Trophoblast cell (in vitro differentiated cells and primary cell): Measurements from ENCODE around the gene TBL1XR1.

ENCODE experiments used
- DNase-seq, 2 donors: peaks; one replicate each; pipeline ENCODE4 v3.0.0-alpha.2; 2016
- H2AFZ ChIP-seq: 2 replicates; pipeline ENCODE4 v1.6.1; 2013; ENCODE audit warnings: low read length, moderate library complexity, mild to moderate bottlenecking; ENCODE audit not compliant: insufficient read depth, poor library complexity
- H2AK5ac ChIP-seq: 2 replicates; pipeline ENCODE4 v1.6.1; 2013; ENCODE audit warnings: mild to moderate bottlenecking, low read length
- H2BK120ac ChIP-seq: 2 replicates; pipeline ENCODE4 v1.6.1; 2013; ENCODE audit warnings: low read length, mild to moderate bottlenecking, moderate library complexity; ENCODE audit not compliant: insufficient read depth, poor library complexity
- H2BK12ac ChIP-seq: 2 replicates; pipeline ENCODE4 v1.6.1; 2013; ENCODE audit warnings: mild to moderate bottlenecking, low read length, moderate library complexity
- H2BK5ac ChIP-seq: 2 replicates; pipeline ENCODE4 v1.6.1; 2013; ENCODE audit warnings: low read length, low read depth, moderate library complexity, mild to moderate bottlenecking; ENCODE audit not compliant: poor library complexity
- H3K14ac ChIP-seq: 2 replicates; pipeline ENCODE4 v1.6.1; 2013; ENCODE audit warnings: mild to moderate bottlenecking, low read length
- H3K18ac ChIP-seq: 2 replicates; pipeline ENCODE4 v1.6.1; 2013; ENCODE audit warnings: mild to moderate bottlenecking, low read length
- H3K23ac ChIP-seq: 2 replicates; pipeline ENCODE4 v1.6.1; 2013; ENCODE audit warnings: low read length
- H3K27ac ChIP-seq: 2 replicates; pipeline ENCODE4 v1.5.1; 2013; ENCODE audit warnings: low read depth, mild to moderate bottlenecking, inconsistent platforms, low read length, moderate library complexity
- H3K27me3 ChIP-seq: 2 replicates; pipeline ENCODE4 v1.6.1; 2013; ENCODE audit warnings: inconsistent platforms, mild to moderate bottlenecking, low read length, moderate library complexity; ENCODE audit not compliant: insufficient read depth
- H3K36me3 ChIP-seq, 2 experiments: 1 replicate in 1 of 2; 2 replicates in 1 of 2; pipeline ENCODE4 v1.6.1; 2013; ENCODE audit warnings: low read length in 2 of 2, mild to moderate bottlenecking in 2 of 2, moderate library complexity in 1 of 2; ENCODE audit not compliant: insufficient read depth in 2 of 2, control insufficient read depth in 1 of 2
- H3K4ac ChIP-seq: 2 replicates; pipeline ENCODE4 v1.6.1; 2013; ENCODE audit warnings: low read depth, mild to moderate bottlenecking, low read length, moderate library complexity
- H3K4me1 ChIP-seq, 2 experiments: 1 replicate in 1 of 2; 2 replicates in 1 of 2; pipeline ENCODE4 v1.6.1; 2013; ENCODE audit warnings: low read length in 2 of 2, mild to moderate bottlenecking in 2 of 2, moderate library complexity in 1 of 2; ENCODE audit not compliant: insufficient read depth in 2 of 2, control insufficient read depth in 1 of 2
- H3K4me2 ChIP-seq: 2 replicates; pipeline ENCODE4 v1.6.1; 2013; ENCODE audit warnings: inconsistent platforms, mild to moderate bottlenecking, low read length, moderate library complexity
- H3K4me3 ChIP-seq: 2 replicates; pipeline ENCODE4 v1.5.1; 2013; ENCODE audit warnings: mild to moderate bottlenecking, low read depth, low read length, inconsistent platforms
- H3K79me1 ChIP-seq: one replicate; pipeline ENCODE4 v1.6.1; 2013; ENCODE audit warnings: low read length
- H3K79me2 ChIP-seq: 2 replicates; pipeline ENCODE4 v1.6.1; 2013; ENCODE audit warnings: low read length, mild to moderate bottlenecking; ENCODE audit not compliant: control insufficient read depth, insufficient read depth, poor library complexity
- H3K9ac ChIP-seq: 2 replicates; pipeline ENCODE4 v1.6.1; 2013; ENCODE audit warnings: mild to moderate bottlenecking, low read length
- H3K9me3 ChIP-seq: 2 replicates; pipeline ENCODE4 v1.6.1; 2013; ENCODE audit warnings: low read depth, mild to moderate bottlenecking, control low read depth, inconsistent platforms, low read length; ENCODE audit not compliant: insufficient read depth
- H4K12ac ChIP-seq: 2 replicates; pipeline ENCODE4 v1.6.1; 2013; ENCODE audit warnings: low read depth, mild to moderate bottlenecking, low read length, moderate library complexity
- H4K8ac ChIP-seq: 2 replicates; pipeline ENCODE4 v1.6.1; 2013; ENCODE audit warnings: low read depth, mild to moderate bottlenecking, low read length, moderate library complexity
- H4K91ac ChIP-seq: one replicate; pipeline ENCODE4 v1.6.1; 2013; ENCODE audit warnings: low read depth, mild to moderate bottlenecking, low read length, moderate library complexity
- WGBS: extraction: QIAGEN DNeasy Blood & Tissue Kit; methylation state at CpG from one replicate; pipeline ENCODE4 v1.1.7; 2013; ENCODE audit warnings: missing lambda C conversion rate; ENCODE audit not compliant: insufficient read length, insufficient coverage; ENCODE audit errors: extremely low coverage; 5-methylcytosine and 5-hydroxymethylcytosine counted together

TBL1XR1 gene

GRCh38 chr3:177177749-177178221, 19.5 kb downstream of the TBL1XR1 start:
- no peak overlapping the region for H3K27ac ChIP-seq
- H2AFZ ChIP-seq = no peak overlapping the region
- H3K79me2 ChIP-seq = peaks cover 25% of the 10 kb centered on the region
- H2AK5ac ChIP-seq = no peak overlapping the region
- no peaks in the 10 kb centered on the region for H3K9me3 ChIP-seq
- DNase-seq = no peak
- H3K4me3 ChIP-seq = no peak overlapping the region
- peaks cover 5 to 12% of the 10 kb centered on the region in 2 experiments for H3K4me1 ChIP-seq
- no peaks in the 10 kb centered on the region for H3K27me3 ChIP-seq
- no peak overlapping the region for H2BK120ac ChIP-seq
- no peak overlapping the region for H3K18ac ChIP-seq
- no peak overlapping the region for H4K91ac ChIP-seq
- peak overlapping the region; percentile 28 for H4K8ac ChIP-seq
- H3K4ac ChIP-seq = peak overlapping the region; percentile 91
- H3K79me1 ChIP-seq = no peaks in the 10 kb centered on the region
- H3K9ac ChIP-seq = no peak overlapping the region
- no peak overlapping the region for H2BK5ac ChIP-seq
- no CpG with 5 or more reads among the region's 8 CpGs for WGBS
- H4K12ac ChIP-seq = no peak overlapping the region
- no peak overlapping the region for H3K23ac ChIP-seq
- H3K14ac ChIP-seq = peak overlapping the region; percentile 70
- H3K36me3 ChIP-seq = peaks cover 0 to 4% of the 10 kb centered on the region in 2 experiments
- no peak overlapping the region for H3K4me2 ChIP-seq
- H2BK12ac ChIP-seq = no peak overlapping the region

- Histone ChIP-seq H2AK5ac (no peak overlapping the region), H2BK12ac (no peak overlapping the region), H3K14ac (no peak overlapping the region), H3K23ac (no peak overlapping the region), H3K4me3 (no peak overlapping the region), H3K36me3 (peaks cover 0 to 3% of the 10 kb centered on the region in 2 experiments), H3K27ac (no peak overlapping the region), H2AFZ (no peak overlapping the region), H3K9ac (no peak overlapping the region), H4K91ac (no peak overlapping the region), H4K8ac (no peak overlapping the region), H3K79me2 (peaks cover 19% of the 10 kb centered on the region), H2BK5ac (no peak overlapping the region), H3K4me1 (peaks cover 0 to 13% of the 10 kb centered on the region in 2 experiments), H3K9me3 (no peaks in the 10 kb centered on the region), H3K79me1 (no peaks in the 10 kb centered on the region), H2BK120ac (no peak overlapping the region), H3K27me3 (no peaks in the 10 kb centered on the region), H4K12ac (no peak overlapping the region), H3K4me2 (no peak overlapping the region), H3K18ac (no peak overlapping the region), H3K4ac (peak overlapping the region; percentile 96)
- 100% methylated on average over 2 of the region's 5 CpGs for WGBS
- no peak for DNase-seq
Observed at GRCh38 chr3:177174607-177175170, 22.6 kb downstream of the TBL1XR1 start.

DNA sequence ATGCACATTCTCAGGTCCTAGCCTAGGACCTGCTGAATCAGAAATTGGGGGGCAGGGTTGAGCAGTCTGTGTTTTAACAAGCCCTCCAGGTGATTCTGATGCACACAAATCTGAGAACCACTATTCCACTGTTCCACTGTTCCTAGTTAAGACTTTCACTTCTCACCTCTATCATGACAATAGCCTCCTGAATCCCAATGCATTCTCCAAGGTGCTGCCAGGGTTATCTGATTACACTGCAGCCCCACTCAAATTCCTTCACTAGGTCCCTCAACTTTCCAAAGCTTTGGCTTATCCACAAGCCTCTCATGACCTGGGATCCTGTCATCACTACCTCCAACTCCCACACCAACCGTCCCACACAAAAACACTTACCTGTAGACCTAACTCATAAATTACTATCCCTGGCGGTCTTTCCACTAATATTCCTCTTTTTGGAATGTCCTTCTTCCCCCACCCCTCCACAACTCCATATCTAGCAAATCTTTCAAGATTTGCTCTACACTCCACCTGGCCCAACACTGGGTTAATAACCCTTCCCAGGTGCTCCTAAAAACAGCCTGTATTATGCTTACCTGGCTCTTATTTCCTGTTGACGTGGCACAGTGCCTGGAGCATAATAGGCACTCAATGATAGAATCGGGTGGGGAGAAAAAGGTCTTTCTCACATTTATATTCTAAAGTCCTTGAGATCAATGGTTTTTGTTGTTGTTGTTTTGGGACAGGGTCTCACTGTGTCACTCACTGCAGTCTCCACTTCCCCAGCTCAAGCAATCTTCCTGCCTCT, 27.2 kb downstream of the TBL1XR1 start:
- no peak for DNase-seq
- WGBS = 100% methylated on average over 2 of the region's 4 CpGs
- H4K91ac ChIP-seq = no peak overlapping the region

GRCh38 chr3:177168431-177168830, 28.9 kb downstream of the TBL1XR1 start:
- no peak for DNase-seq
- no CpG with 5 or more reads among the region's 4 CpGs for WGBS

More for the DNA sequence above, 27.2 kb downstream of the TBL1XR1 start:
- peaks cover 1% of the 10 kb centered on the region for H3K9me3 ChIP-seq
- no peak overlapping the region for H2AFZ ChIP-seq
- H3K27me3 ChIP-seq = no peaks in the 10 kb centered on the region
- H3K4me3 ChIP-seq = no peak overlapping the region
- no peak overlapping the region for H2BK12ac ChIP-seq
- H3K4ac ChIP-seq = peak overlapping the region; percentile 86
- H3K9ac ChIP-seq = no peak overlapping the region
- H3K4me2 ChIP-seq = no peak overlapping the region
- H2BK5ac ChIP-seq = no peak overlapping the region
- no peak overlapping the region for H3K14ac ChIP-seq
- no peak overlapping the region for H2BK120ac ChIP-seq
- H3K27ac ChIP-seq = no peak overlapping the region
- H3K4me1 ChIP-seq = peaks cover 0 to 9% of the 10 kb centered on the region in 2 experiments
- no peak overlapping the region for H3K18ac ChIP-seq
- no peaks in the 10 kb centered on the region for H3K79me1 ChIP-seq
- H4K12ac ChIP-seq = no peak overlapping the region
- peaks cover 20% of the 10 kb centered on the region for H3K79me2 ChIP-seq
- H3K36me3 ChIP-seq = peaks cover 2% of the 10 kb centered on the region in 2 experiments
- no peak overlapping the region for H3K23ac ChIP-seq
- H2AK5ac ChIP-seq = no peak overlapping the region
- no peak overlapping the region for H4K8ac ChIP-seq

More at GRCh38 chr3:177168431-177168830, 28.9 kb downstream of the TBL1XR1 start:
- no peak overlapping the region for H3K4me2 ChIP-seq
- peaks cover 0 to 9% of the 10 kb centered on the region in 2 experiments for H3K4me1 ChIP-seq
- peak overlapping the region; percentile 40 for H3K4ac ChIP-seq
- H3K36me3 ChIP-seq = peaks cover 2% of the 10 kb centered on the region in 2 experiments
- H2AK5ac ChIP-seq = no peak overlapping the region
- peaks cover 1% of the 10 kb centered on the region for H3K9me3 ChIP-seq
- H3K79me1 ChIP-seq = no peaks in the 10 kb centered on the region
- no peak overlapping the region for H3K23ac ChIP-seq
- no peak overlapping the region for H3K18ac ChIP-seq
- H3K14ac ChIP-seq = no peak overlapping the region
- no peak overlapping the region for H4K91ac ChIP-seq
- no peak overlapping the region for H3K27ac ChIP-seq
- H2BK12ac ChIP-seq = no peak overlapping the region
- H3K4me3 ChIP-seq = no peak overlapping the region
- H3K27me3 ChIP-seq = no peaks in the 10 kb centered on the region
- H4K12ac ChIP-seq = no peak overlapping the region
- no peak overlapping the region for H2AFZ ChIP-seq
- no peak overlapping the region for H3K9ac ChIP-seq
- H2BK120ac ChIP-seq = no peak overlapping the region
- H3K79me2 ChIP-seq = peaks cover 16% of the 10 kb centered on the region
- no peak overlapping the region for H4K8ac ChIP-seq
- H2BK5ac ChIP-seq = no peak overlapping the region
